Activated naive CD8-positive, alpha-beta T cell (primary cell): ENCODE results near the gene BBX.

ENCODE experiments used
- H3K27ac Mint-ChIP-seq: one replicate; pipeline ENCODE4 v1.8.0; 2021; ENCODE audit warnings: mixed read lengths
- H3K27me3 Mint-ChIP-seq: one replicate; pipeline ENCODE4 v1.8.0; 2021; ENCODE audit warnings: mixed read lengths
- H3K36me3 Mint-ChIP-seq: one replicate; pipeline ENCODE4 v1.8.0; 2021; ENCODE audit warnings: mixed read lengths
- H3K4me1 Mint-ChIP-seq: one replicate; pipeline ENCODE4 v1.8.0; 2021; ENCODE audit warnings: low read depth, mixed read lengths
- H3K4me3 Mint-ChIP-seq: one replicate; pipeline ENCODE4 v1.8.0; 2021; ENCODE audit warnings: mild to moderate bottlenecking, mixed read lengths
- H3K9me3 Mint-ChIP-seq: one replicate; pipeline ENCODE4 v1.8.0; 2021; ENCODE audit warnings: low read depth, mixed read lengths

Gene BBX

GRCh38 chr3:107734317-107734716, 211.6 kb downstream of the BBX start:
- peaks cover 9% of the 10 kb centered on the region for H3K36me3 Mint-ChIP-seq
- H3K9me3 Mint-ChIP-seq, result no peaks in the 10 kb centered on the region

GRCh38 chr3:107737914-107738313, 215.2 kb downstream of the BBX start:
- H3K4me3 Mint-ChIP-seq, result no peak overlapping the region
- H3K9me3 Mint-ChIP-seq, result no peaks in the 10 kb centered on the region
- H3K27me3 Mint-ChIP-seq, result no peaks in the 10 kb centered on the region
- no peaks in the 10 kb centered on the region for H3K36me3 Mint-ChIP-seq
- H3K27ac Mint-ChIP-seq, result no peak overlapping the region
- no peaks in the 10 kb centered on the region for H3K4me1 Mint-ChIP-seq

More at GRCh38 chr3:107734317-107734716, 211.6 kb downstream of the BBX start:
- no peak overlapping the region for H3K4me3 Mint-ChIP-seq
- no peaks in the 10 kb centered on the region for H3K27me3 Mint-ChIP-seq
- peaks cover 10% of the 10 kb centered on the region for H3K4me1 Mint-ChIP-seq
- no peak overlapping the region for H3K27ac Mint-ChIP-seq

- Mint-ChIP-seq H3K4me3 (no peak overlapping the region), H3K4me1 (no peaks in the 10 kb centered on the region), H3K36me3 (no peaks in the 10 kb centered on the region), H3K27ac (no peak overlapping the region), H3K27me3 (no peaks in the 10 kb centered on the region), H3K9me3 (no peaks in the 10 kb centered on the region)
Measured at GRCh38 chr3:107738486-107739183, 215.9 kb downstream of the BBX start.

GRCh38 chr3:107739227-107739626, 216.5 kb downstream of the BBX start:
- Mint-ChIP-seq H3K27me3 (no peaks in the 10 kb centered on the region), H3K9me3 (no peaks in the 10 kb centered on the region), H3K4me3 (no peak overlapping the region), H3K36me3 (no peaks in the 10 kb centered on the region), H3K4me1 (no peaks in the 10 kb centered on the region), H3K27ac (no peak overlapping the region)

GRCh38 chr3:107740992-107741896, 218.5 kb downstream of the BBX start:
- Mint-ChIP-seq H3K27ac (no peak overlapping the region), H3K9me3 (no peaks in the 10 kb centered on the region), H3K27me3 (no peaks in the 10 kb centered on the region), H3K4me3 (no peak overlapping the region), H3K4me1 (no peaks in the 10 kb centered on the region), H3K36me3 (no peaks in the 10 kb centered on the region)

DNA sequence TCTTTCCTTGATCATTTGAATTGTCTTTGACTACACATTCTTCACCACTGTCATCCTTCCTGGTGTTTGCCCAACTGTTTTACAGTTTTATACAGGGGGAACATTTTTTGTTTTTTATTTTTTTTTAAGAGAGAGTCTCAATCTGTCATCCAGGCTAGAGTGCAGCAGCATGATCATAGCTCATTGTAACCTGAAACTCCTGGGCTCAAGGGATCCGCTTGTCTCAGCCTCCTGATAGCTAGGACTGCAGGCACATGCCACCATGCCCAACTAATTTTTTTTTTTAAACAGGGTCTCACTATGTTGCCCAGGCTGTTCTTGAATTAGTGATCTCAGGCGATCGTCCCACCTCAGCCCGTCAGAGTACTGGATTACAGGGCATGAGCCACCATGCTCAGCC, 222.6 kb downstream of the BBX start:
- Mint-ChIP-seq H3K36me3 (peaks cover 7% of the 10 kb centered on the region), H3K27ac (no peak overlapping the region), H3K9me3 (no peaks in the 10 kb centered on the region), H3K4me3 (no peak overlapping the region), H3K4me1 (no peaks in the 10 kb centered on the region), H3K27me3 (no peaks in the 10 kb centered on the region)

GRCh38 chr3:107752202-107752990, 229.6 kb downstream of the BBX start:
- Mint-ChIP-seq H3K4me1 (no peaks in the 10 kb centered on the region), H3K9me3 (no peaks in the 10 kb centered on the region), H3K27me3 (no peaks in the 10 kb centered on the region), H3K4me3 (no peak overlapping the region), H3K27ac (no peak overlapping the region), H3K36me3 (peaks cover 12% of the 10 kb centered on the region)

- Mint-ChIP-seq H3K36me3 (peaks cover 9% of the 10 kb centered on the region), H3K27ac (no peak overlapping the region)
Measured at GRCh38 chr3:107753494-107753893, 230.7 kb downstream of the BBX start.

DNA sequence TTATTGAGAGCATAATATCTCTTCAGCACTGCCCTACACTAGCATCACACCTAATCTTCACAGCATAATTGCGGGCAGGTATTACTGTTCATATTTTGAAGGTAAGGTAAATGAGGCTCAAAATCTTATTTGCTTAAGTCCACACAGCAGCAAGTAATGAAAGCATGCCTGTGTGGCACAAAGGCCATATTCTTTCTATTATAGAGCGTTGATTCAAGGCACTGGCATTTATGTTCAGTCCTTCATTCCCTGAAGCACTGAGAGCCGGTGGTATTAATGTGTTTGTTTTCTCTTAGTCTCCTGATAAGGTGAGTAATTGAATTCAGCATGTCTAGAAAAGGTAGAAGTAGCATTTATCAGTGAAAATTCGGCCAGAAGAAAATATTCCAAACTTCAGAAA, 231.2 kb downstream of the BBX start:
- no peak overlapping the region for H3K27ac Mint-ChIP-seq
- H3K4me1 Mint-ChIP-seq, result no peaks in the 10 kb centered on the region

More at GRCh38 chr3:107753494-107753893, 230.7 kb downstream of the BBX start:
- H3K9me3 Mint-ChIP-seq, result no peaks in the 10 kb centered on the region
- H3K4me1 Mint-ChIP-seq, result no peaks in the 10 kb centered on the region
- H3K27me3 Mint-ChIP-seq, result no peaks in the 10 kb centered on the region
- H3K4me3 Mint-ChIP-seq, result no peak overlapping the region

DNA sequence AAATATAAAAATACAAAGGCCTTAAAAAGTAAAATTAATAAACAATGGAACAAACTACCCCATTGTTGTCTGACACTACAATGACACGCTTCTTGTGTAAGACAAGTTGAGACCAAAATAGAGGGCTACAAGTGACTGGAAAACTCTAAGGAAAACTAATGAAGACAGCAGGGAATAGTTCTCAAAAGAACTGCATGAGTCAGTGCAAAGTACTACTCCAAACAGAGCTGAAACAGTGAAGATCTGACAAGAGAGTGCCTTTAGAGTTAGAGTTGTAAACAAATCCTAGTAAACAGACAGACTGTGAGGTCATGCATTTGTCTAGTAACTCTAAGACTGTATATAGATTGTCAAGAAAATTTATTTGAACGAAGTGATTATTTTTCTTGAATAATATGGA, 233.9 kb downstream of the BBX start:
- H3K27ac Mint-ChIP-seq, result no peak overlapping the region
- H3K9me3 Mint-ChIP-seq, result no peaks in the 10 kb centered on the region
- H3K4me1 Mint-ChIP-seq, result no peaks in the 10 kb centered on the region
- no peak overlapping the region for H3K4me3 Mint-ChIP-seq
- H3K36me3 Mint-ChIP-seq, result peaks cover 15% of the 10 kb centered on the region
- no peaks in the 10 kb centered on the region for H3K27me3 Mint-ChIP-seq

More for the DNA sequence above, 231.2 kb downstream of the BBX start:
- peaks cover 9% of the 10 kb centered on the region for H3K36me3 Mint-ChIP-seq
- no peaks in the 10 kb centered on the region for H3K9me3 Mint-ChIP-seq
- H3K4me3 Mint-ChIP-seq, result no peak overlapping the region
- no peaks in the 10 kb centered on the region for H3K27me3 Mint-ChIP-seq

DNA sequence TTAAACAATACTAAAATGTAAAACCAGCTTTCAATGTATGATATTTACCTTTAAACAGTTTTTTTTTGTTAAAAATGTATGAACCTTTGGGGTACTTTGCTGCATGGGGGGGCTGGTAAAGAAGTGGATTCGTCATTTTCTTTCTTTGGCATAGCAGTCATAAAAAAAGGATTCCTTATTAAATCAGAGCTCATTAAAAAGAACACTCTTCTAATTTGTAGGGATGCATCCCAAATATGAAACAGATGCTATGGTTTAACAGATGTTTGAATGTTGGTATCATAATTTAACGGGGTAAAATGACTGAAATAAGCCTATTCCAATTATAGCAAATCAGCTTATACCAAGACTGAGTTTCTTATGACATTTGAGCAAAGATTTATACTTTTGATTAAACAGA, 234.4 kb downstream of the BBX start:
- H3K36me3 Mint-ChIP-seq, result peaks cover 15% of the 10 kb centered on the region
- H3K9me3 Mint-ChIP-seq, result no peaks in the 10 kb centered on the region
- H3K27ac Mint-ChIP-seq, result no peak overlapping the region
- H3K27me3 Mint-ChIP-seq, result no peaks in the 10 kb centered on the region
- H3K4me1 Mint-ChIP-seq, result no peaks in the 10 kb centered on the region
- H3K4me3 Mint-ChIP-seq, result no peak overlapping the region

GRCh38 chr3:107760144-107760543, 237.4 kb downstream of the BBX start:
- H3K36me3 Mint-ChIP-seq, result peaks cover 20% of the 10 kb centered on the region

DNA sequence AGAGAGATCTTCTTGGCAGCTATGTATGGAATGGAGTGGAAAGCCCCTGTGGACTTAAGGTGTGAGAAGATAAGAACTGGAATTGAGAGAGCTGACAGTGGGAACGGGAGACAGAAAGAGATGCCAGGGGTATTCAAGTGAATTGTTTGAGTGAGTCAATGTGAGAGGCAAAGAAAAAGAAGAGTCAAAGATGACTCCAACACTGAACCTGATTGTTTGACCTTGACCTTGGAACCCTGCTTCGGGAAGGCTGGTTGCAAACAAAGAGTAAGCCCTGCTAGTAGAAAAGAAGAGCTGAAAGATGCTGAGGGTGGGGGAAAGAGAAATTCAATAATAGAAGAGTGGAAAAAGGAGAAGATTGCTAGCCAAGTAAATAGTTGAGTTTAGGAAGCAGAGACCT, 238.6 kb downstream of the BBX start:
- Mint-ChIP-seq H3K36me3 (peaks cover 20% of the 10 kb centered on the region), H3K27me3 (no peaks in the 10 kb centered on the region), H3K4me3 (no peak overlapping the region), H3K9me3 (no peaks in the 10 kb centered on the region), H3K4me1 (no peaks in the 10 kb centered on the region), H3K27ac (no peak overlapping the region)

More at GRCh38 chr3:107760144-107760543, 237.4 kb downstream of the BBX start:
- H3K4me1 Mint-ChIP-seq, result no peaks in the 10 kb centered on the region
- no peak overlapping the region for H3K4me3 Mint-ChIP-seq
- no peaks in the 10 kb centered on the region for H3K9me3 Mint-ChIP-seq
- H3K27me3 Mint-ChIP-seq, result no peaks in the 10 kb centered on the region
- H3K27ac Mint-ChIP-seq, result no peak overlapping the region

DNA sequence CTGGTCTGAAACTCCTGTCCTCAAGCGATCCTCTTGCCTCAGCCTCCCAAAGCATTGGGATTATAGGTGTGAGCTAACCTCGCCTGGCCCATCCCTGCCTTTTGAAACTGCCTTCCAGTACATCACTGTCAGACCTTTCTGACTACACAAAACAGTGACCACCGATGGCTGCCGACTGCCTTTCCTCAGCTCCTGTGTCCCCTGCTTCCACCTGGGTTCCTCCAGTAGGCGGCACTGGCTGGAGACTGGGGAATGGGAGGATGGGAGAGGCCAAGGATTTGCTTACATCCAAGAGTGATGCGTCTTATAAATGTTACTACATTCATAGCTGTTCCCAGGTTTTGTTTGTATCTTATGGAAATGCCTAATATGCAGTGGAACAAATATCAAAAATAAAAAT, 242.8 kb downstream of the BBX start:
- H3K27me3 Mint-ChIP-seq, result no peaks in the 10 kb centered on the region
- H3K36me3 Mint-ChIP-seq, result peaks cover 20% of the 10 kb centered on the region
- H3K4me3 Mint-ChIP-seq, result no peak overlapping the region
- H3K4me1 Mint-ChIP-seq, result no peaks in the 10 kb centered on the region
- H3K9me3 Mint-ChIP-seq, result no peaks in the 10 kb centered on the region
- no peak overlapping the region for H3K27ac Mint-ChIP-seq
